Fibroblast of skin of right quadriceps (primary cell): ENCODE data around the gene SKOR1.

Experiments used
- DNase-seq: peaks from one replicate; pipeline ENCODE4 v3.0.0-alpha.2; 2013

SKOR1 gene

DNA sequence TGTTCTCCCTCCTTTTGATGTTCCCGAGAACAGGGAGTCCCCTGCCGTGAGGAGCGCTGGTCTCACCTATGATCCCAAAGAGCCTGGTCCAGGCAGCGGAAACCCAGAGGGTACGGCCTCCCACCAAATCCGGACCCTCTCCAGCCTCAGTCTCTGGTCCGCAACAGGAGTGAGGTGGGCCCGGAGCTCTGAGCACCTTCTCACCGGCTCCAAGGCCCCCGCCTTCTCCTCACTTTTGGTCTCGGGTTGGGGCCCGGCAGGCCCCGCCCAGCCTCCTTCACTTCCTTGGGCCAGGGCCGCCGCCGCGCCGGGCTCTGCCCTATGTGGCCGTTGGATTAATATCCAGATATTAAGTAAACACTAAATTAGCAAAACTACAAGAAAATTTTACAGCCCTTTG, 5.7 kb upstream of the SKOR1 start:
- DNase-seq: no peak

- no peak for DNase-seq
These were observed 5.0 kb upstream of the SKOR1 start for GRCh38 chr15:67820122-67820991.

GRCh38 chr15:67820992-67821783, 4.1 kb upstream of the SKOR1 start:
- peak; percentile 49 for DNase-seq

DNA sequence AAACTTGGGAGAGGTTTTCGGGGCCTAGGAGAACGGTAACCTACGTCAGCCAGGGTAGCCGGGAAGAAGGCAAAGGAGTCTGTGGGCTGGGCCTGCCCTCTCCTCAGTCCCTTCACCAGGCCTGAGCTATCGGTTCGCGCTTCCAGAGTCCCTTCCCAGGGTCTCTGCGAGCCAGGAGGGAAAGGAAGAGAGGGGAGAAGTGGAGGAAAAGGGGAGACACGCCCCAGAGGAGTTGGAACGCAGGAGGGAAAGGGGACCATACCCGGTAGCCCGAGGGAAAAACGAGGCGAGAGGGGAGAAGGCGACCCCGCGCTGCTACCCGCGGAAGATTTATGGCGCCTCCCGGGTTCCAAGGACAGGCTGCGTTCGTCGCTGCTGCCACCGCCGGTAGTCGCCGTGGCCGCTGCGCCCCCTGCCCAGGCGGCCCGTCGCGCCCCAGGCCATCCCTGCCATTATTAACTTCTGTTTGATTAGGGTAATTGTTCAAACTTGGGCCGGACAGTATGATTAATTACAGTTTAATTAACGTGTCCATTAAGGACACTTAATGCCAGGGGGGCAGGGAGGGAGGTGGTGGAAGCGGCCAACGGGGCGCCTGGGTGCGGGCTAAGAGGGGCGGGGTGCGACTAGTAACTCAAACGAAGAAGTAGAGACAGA, 3.4 kb upstream of the SKOR1 start:
- no peak for DNase-seq

DNA sequence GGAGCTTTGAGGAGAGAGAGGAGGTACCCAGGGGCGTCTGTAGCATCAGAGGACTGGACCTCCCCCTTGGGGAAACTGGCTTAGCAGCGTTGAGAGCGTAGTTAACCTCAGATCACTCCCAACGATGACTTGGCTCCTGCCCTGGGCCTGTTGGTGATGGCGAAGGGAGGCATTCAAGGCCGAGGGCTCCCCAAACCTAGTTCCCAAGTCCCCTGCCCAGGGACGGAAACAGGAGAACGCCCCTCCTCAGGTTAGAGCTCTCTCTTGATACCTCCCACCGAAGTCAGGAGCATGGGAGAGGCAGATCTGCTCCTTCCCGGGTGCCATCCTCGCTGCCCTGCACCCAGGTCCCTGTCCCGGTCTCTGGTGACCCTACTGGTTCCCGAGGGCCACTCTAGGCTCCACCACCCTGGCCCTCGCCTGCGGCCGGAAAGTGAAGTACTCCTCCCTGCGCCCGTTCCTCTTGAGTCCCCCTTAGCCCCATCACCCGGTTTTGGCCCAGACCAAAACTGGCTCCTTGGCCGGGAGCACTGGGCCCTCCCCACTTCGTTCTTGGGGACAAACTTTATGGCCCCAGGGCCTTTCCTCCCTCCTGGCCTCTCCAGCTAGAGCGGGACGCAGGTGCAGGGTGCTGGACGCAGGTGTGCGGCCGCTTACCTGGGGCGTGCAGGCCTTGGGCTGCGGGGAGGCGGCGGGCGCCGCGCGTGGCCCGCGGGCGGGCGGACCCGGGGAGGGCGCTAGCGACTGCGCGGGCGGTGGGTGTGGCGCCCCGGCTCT, 2.6 kb upstream of the SKOR1 start:
- DNase-seq: no peak

GRCh38 chr15:67823314-67824196, 1.8 kb upstream of the SKOR1 start:
- DNase-seq: no peak

GRCh38 chr15:67824197-67824968, 926 bp upstream of the SKOR1 start:
- no peak for DNase-seq

- DNase-seq: no peak
These were observed 790 bp downstream of the SKOR1 start for GRCh38 chr15:67825881-67826716.

DNA sequence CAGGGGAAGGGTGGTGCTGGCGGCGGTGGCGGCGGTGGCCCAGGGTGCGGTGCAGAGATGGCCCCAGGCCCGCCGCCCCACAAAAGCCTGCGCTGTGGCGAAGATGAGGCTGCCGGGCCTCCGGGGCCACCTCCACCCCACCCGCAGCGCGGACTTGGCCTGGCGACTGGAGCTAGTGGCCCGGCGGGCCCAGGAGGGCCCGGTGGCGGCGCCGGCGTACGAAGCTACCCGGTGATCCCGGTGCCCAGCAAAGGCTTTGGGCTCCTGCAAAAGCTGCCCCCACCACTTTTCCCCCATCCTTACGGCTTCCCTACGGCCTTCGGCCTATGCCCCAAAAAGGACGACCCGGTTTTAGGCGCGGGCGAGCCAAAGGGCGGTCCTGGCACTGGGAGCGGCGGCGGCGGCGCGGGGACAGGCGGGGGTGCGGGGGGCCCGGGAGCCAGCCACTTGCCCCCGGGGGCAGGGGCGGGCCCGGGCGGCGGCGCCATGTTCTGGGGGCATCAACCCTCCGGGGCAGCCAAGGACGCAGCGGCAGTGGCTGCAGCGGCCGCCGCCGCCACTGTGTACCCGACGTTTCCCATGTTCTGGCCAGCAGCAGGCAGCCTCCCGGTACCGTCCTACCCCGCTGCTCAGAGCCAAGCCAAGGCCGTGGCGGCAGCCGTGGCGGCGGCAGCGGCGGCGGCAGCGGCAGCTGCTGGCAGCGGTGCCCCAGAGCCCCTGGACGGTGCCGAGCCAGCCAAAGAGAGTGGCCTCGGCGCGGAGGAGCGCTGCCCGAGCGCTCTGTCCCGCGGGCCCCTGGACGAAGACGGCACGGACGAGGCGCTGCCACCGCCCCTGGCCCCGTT, 1.6 kb downstream of the SKOR1 start:
- no peak for DNase-seq

GRCh38 chr15:67827562-67828277, 2.4 kb downstream of the SKOR1 start:
- DNase-seq: no peak

DNA sequence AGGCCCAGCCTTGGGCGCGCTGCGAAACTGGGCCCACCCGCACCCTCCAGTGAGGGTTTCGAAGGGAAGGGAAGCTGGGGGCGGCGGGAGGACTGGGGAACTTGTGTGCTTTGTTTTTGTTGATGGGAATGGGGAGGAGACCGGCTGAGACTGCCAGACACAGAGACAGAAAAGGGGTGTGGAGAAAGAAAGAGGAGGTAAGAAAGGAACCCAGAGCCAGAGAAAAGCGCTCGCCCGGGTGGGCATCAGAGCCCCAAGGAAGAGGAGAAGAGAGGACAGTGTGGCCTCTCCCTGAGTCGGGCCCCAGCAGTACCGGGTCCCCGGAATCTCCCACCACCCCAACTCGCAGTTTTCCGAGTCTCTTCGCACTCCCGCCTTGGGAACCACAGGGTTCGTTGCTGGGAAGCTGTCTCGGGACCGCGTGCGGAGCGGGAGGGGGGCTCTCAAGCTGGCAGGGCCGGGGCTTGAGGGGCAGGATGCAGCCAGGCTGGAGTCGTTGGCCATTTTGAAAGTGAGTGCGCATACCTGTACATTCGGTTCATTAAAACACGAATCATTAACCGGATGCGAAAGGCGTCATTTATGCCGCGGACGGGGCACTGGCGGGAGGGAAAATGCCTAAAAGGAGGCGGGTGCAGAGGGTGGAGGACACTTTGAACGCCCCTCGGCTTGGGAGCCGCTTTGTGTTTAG, 3.1 kb downstream of the SKOR1 start:
- no peak for DNase-seq

DNA sequence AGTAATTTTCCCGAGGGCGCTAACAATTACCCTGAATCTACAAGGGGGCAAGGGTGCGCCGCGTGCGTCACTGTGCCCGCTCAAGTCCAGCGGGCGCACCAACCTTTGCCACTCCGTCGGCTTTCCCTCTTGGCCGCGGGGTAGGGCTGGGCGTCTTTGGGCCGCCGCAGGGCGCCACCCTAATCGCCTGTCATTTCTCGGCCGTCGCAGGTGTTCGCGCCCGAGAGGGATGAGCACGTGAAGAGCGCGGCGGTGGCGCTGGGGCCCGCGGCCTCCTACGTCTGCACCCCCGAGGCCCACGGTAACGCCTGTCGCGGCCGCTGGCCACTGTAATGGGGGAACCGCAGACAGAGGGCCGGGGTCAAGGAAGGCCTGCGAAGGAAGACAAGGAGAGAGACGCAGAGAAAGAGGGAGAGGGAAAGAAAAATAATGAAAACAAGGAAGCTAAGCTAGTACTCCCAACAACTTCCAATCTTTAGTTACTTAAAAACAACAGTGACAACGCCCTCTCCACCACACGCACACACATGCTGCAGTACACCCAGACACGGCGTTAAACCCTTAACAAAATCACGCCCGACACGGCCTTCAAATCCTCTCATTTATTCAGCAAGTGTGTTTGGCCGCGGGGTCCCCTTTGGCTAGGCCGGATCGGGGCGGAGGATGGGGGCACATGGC, 3.8 kb downstream of the SKOR1 start:
- DNase-seq: no peak

- no peak for DNase-seq
These were observed 4.6 kb downstream of the SKOR1 start for GRCh38 chr15:67829647-67830504.

DNA sequence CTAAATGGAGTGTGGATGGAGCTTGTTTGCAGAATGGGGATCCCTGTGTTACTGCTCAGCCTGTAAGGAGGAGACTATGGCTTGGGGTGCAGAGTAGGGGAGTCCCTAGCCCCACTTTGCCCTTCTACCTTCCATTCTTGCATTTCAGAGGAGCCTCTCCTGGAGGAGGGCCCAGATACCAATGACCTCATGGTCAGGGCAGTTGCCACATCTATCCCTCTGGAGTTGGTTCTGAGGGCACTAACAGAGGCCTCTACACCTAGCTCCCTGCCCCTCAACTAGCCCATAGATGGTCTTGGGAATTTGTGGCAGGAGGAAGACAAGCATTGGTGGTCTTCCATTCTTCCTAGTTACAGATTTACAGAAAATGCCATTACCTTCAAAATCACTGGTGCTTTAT, 6.1 kb downstream of the SKOR1 start:
- DNase-seq: no peak

DNA sequence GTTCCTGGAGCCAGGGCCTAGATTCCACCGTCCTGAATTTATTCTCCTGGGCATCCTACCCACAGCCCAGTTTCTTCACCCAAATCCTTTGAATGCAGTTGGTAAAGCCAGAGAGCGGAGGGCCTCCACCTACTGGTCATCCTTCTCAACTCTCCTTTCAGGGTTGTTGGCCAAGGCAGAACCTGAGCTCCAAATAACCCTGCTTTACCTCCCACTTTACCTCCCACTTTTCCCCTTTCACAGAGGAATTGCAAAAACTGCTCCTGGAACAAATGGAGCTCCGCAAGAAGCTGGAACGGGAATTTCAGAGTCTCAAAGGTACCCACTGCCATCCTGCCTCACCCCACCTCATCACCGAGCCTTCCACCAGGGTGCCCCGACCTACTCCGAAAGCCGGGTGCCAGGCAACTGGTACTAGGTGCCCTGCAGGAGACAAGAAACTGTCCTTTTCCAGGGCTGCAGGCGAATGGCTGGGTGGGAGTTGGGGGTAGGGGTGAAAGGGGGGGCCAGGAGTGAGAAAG, 6.8 kb downstream of the SKOR1 start:
- DNase-seq: peak; percentile 13
